Cardiac septum (tissue), 1 donor: ENCODE data around the gene OIT3. TPM values are rescaled to one million over a fixed set of nuclear protein-coding genes. Genes with fewer than 3 reads are reported as not detected.
"Not testable (repeated sequence)": the region's sequence is repeated elsewhere in the genome, so short reads cannot be mapped to it uniquely, and the experiment has no call there.

ENCODE experiments used
- DNase-seq: peaks from one replicate; pipeline ENCODE4 v3.0.0-alpha.2; 2020; ENCODE audit warnings: low spot score
- intact Hi-C: fragments of 100-400 bp; cut with DNase I; formaldehyde crosslinking; loops from one replicate; pipeline ENCODE4 v1.14.0; 2022
- total RNA-seq: library from RNA; stranded (reverse); fragmentation: NEBNext Ultra II Directional; extraction: Animal tissue kit (Norgen Biotek cat#: 25700); gene quantifications from one replicate; pipeline ENCODE4 v1.2.1, GENCODE V29; 2021
- donor health status: DM: no; HTN: no; CAD: no.

Gene OIT3
- total RNA-seq, 1 donor from 2014 or later: 0.32 TPM

GRCh38 chr10:72895236-72895850 is 1.8 kb downstream of the OIT3 start:
- no peak for DNase-seq
- intact Hi-C loops: no loop called here

- intact Hi-C loops: no loop called here
- no peak for DNase-seq
Measured at GRCh38 chr10:72898616-72899015, 5.1 kb downstream of the OIT3 start.

- no peak for DNase-seq
- intact Hi-C loops: no loop called here
Measured at GRCh38 chr10:72899545-72899944, 6.0 kb downstream of the OIT3 start.

GRCh38 chr10:72903941-72904446 is 10.5 kb downstream of the OIT3 start:
- intact Hi-C loops, DNase-seq: not testable (repeated sequence)

- intact Hi-C loops: no loop called here
Measured at GRCh38 chr10:72904806-72905205, 11.3 kb downstream of the OIT3 start.

GRCh38 chr10:72906446-72906845 is 12.9 kb downstream of the OIT3 start:
- intact Hi-C loops: no loop called here
- DNase-seq: no peak

More at GRCh38 chr10:72904806-72905205, 11.3 kb downstream of the OIT3 start:
- DNase-seq: no peak

- no peak for DNase-seq
- intact Hi-C loops: no loop called here
Measured at GRCh38 chr10:72910705-72911104, 17.2 kb downstream of the OIT3 start.

- DNase-seq: no peak
- intact Hi-C loops: no loop called here
Measured at GRCh38 chr10:72911758-72912157, 18.2 kb downstream of the OIT3 start.

GRCh38 chr10:72912736-72913135 is 19.2 kb downstream of the OIT3 start:
- intact Hi-C loops: no loop called here
- DNase-seq: no peak

GRCh38 chr10:72913287-72913686 is 19.7 kb downstream of the OIT3 start:
- intact Hi-C loops: no loop called here
- no peak for DNase-seq

GRCh38 chr10:72917201-72917600 is 23.7 kb downstream of the OIT3 start:
- intact Hi-C loops, DNase-seq: not testable (repeated sequence)

GRCh38 chr10:72917803-72918332 is 24.3 kb downstream of the OIT3 start:
- DNase-seq, intact Hi-C loops: not testable (repeated sequence)

- DNase-seq: no peak
- intact Hi-C loops: no loop called here
Measured at GRCh38 chr10:72918352-72918751, 24.8 kb downstream of the OIT3 start.

GRCh38 chr10:72921147-72921683 is 27.7 kb downstream of the OIT3 start:
- DNase-seq, intact Hi-C loops: not testable (repeated sequence)

- intact Hi-C loops: no loop called here
- DNase-seq: no peak
Measured at GRCh38 chr10:72924351-72924750, 30.8 kb downstream of the OIT3 start.

GRCh38 chr10:72925951-72926465 is 32.5 kb downstream of the OIT3 start:
- DNase-seq: no peak
- intact Hi-C loops: no loop called here

- intact Hi-C loops: no loop called here
Measured at GRCh38 chr10:72927485-72927884, 33.9 kb downstream of the OIT3 start.

GRCh38 chr10:72928798-72929197 is 35.3 kb downstream of the OIT3 start:
- intact Hi-C loops: no loop called here
- DNase-seq: no peak

More at GRCh38 chr10:72927485-72927884, 33.9 kb downstream of the OIT3 start:
- no peak for DNase-seq

- no peak for DNase-seq
- intact Hi-C loops: no loop called here
Measured at GRCh38 chr10:72930276-72930675, 36.7 kb downstream of the OIT3 start.

- DNase-seq: no peak
- intact Hi-C loops: no loop called here
Measured at GRCh38 chr10:72932259-72933015, 38.9 kb downstream of the OIT3 start.
